ENCODE measurements around the gene SLC28A1.

Gene SLC28A1

DNA sequence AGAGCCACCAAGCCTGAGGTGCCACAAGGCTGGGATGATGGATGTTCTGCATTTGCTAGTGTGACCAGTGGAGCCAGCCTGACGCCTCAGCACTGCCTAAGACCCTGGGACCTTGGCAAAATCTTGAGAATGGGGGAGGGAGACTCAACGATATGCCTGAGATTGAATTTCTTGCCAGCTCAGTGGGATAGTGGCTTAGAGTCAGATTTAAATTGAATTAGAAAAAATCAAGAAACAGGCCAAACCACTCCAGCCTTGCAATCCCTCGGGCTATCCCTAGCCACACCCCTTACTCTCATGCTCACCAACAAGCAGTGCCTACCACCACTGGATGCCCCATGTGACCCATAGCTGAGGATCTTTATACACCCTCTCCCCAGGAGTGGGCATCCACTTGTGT is 78.5 kb downstream of the SLC28A1 start:
- Mint-ChIP-seq H3K27ac (no peak overlapping the region), H3K4me1 (ENCODE audit: low read depth) (peaks cover 3% of the 10 kb centered on the region), H3K9me3 (peaks cover 3% of the 10 kb centered on the region), H3K36me3 (ENCODE audit: low read depth) (no peaks in the 10 kb centered on the region), H3K27me3 (peaks cover 8% of the 10 kb centered on the region), H3K4me3 (no peak overlapping the region)
- no peak for DNase-seq

GRCh38 chr15:84967380-84967779 is 82.9 kb downstream of the SLC28A1 start:
- no peaks in the 10 kb centered on the region for H3K36me3 Mint-ChIP-seq (ENCODE audit: low read depth)
- peak overlapping the region; percentile 31 for H3K27ac Mint-ChIP-seq
- H3K9me3 Mint-ChIP-seq: peaks cover 3% of the 10 kb centered on the region
- H3K27me3 Mint-ChIP-seq: peaks cover 12% of the 10 kb centered on the region
- no peak for DNase-seq
- H3K4me1 Mint-ChIP-seq (ENCODE audit: low read depth): no peaks in the 10 kb centered on the region
- H3K4me3 Mint-ChIP-seq: no peak overlapping the region

DNA sequence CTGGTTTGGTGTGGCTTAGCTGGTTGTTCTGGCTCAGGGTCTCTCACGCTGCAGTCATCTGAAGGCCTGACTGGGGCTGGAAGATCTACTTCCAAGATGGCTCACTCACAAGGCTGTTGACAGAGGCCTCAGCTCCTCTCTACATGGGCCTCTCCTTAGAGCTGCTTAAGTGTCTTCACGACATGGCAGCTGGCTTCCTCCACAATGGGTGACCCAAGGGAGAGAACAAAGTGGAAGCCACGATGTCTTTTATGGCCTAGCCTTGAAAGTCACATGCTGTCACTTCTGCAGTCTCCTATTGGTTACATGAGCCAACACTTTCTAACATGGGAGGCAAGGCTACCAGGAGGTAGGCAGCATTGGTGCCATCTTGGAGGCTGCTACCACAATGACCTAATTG is 83.8 kb downstream of the SLC28A1 start:
- DNase-seq: no peak
- Mint-ChIP-seq H3K36me3 (ENCODE audit: low read depth) (no peaks in the 10 kb centered on the region), H3K4me1 (ENCODE audit: low read depth) (no peaks in the 10 kb centered on the region), H3K4me3 (no peak overlapping the region), H3K27ac (no peak overlapping the region), H3K9me3 (peaks cover 3% of the 10 kb centered on the region), H3K27me3 (peaks cover 12% of the 10 kb centered on the region)

DNA sequence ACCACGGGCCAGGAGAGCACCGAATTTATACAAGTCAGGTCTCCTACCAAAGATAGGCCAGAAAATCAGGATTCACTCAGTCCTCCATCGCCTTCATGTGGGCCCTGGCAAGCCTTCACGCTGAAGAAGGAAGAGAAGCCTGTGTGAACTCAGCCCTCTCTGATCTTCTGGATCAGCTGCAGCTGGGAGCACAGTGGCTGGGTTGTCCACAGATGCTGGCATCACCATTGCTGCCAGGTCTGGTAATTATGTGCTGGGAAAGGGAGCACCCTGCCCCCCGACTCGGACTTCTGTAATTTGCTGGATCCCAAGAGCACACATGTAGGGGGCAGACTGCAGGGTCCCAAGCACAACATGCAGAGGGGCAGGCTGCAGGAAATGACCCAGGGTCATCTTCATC is 84.8 kb downstream of the SLC28A1 start:
- Mint-ChIP-seq H3K4me3 (no peak overlapping the region), H3K4me1 (ENCODE audit: low read depth) (no peaks in the 10 kb centered on the region), H3K27ac (no peak overlapping the region), H3K27me3 (peaks cover 7% of the 10 kb centered on the region), H3K9me3 (peaks cover 3% of the 10 kb centered on the region), H3K36me3 (ENCODE audit: low read depth) (no peaks in the 10 kb centered on the region)
- no peak for DNase-seq

DNA sequence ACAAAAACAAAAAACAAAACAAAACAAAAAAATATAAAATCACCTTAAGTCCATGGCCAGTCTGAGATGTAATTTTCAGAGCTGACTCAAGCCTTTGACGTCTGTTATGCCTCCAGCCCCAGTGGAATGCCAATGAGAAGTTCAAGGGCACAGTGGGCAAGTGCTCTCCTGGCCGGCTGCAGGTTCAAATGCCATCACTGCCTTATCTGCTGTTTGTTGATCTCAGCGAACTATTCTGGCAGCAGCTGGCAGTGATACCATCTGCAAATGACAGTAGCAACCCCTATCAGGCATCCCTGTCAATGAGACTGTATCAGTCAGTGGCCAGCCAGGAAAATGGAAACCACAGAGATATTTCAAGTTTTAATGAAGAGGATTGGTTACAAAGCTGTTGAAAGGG is 86.4 kb downstream of the SLC28A1 start:
- no peak overlapping the region for H3K4me3 Mint-ChIP-seq

DNA sequence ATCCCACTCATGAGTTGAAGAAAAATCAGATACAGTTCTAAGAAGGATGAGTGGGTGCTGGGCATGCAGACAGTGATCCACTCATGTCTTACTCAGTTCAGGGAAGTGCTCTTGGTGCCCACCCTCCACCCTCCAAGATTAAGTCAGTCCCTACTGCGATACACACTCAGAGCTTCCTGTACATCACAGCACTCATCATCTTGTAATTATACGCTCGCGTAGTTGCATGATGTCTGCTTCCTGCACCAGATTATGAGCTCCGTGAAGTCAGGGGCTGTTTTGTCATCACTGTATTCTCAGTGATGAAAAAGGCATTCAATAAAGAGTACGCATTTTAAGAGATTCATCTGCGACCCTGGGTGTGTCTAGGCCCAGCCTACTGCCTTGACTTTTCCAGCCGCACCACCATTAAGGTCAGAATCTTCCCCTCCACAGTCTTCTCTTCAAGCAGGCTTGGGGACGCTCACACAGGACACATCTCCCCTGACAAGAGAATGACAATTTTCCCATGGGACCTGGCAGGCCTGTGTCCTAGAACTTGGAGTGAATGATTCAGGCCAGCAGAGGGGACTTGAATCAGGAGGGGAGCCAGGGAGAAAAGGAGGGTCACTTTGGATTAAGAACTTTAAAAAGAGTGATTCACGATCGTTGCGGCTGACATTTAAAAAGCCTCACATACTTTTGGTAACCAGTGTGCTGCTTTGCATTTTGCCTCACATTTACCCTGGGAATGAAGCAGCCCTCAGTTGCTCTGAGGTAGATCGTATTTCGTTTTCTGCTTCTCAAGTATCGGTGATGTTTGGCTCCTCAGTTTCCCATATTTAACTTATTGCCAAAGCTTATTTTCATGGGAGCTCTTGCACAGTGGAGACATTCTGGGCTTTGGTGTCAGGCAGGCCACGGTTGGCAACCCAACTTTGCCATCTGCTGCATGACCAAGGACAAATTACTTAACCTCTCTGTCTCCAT is 89.3 kb downstream of the SLC28A1 start:
- Mint-ChIP-seq H3K4me1 (ENCODE audit: low read depth) (no peaks in the 10 kb centered on the region), H3K4me3 (no peak overlapping the region), H3K27ac (no peak overlapping the region), H3K9me3 (no peaks in the 10 kb centered on the region), H3K27me3 (peaks cover 6% of the 10 kb centered on the region), H3K36me3 (ENCODE audit: low read depth) (no peaks in the 10 kb centered on the region)
- no peak for DNase-seq

More for the DNA sequence above, 86.4 kb downstream of the SLC28A1 start:
- Mint-ChIP-seq H3K4me1 (ENCODE audit: low read depth) (no peaks in the 10 kb centered on the region), H3K27me3 (peaks cover 6% of the 10 kb centered on the region), H3K9me3 (peaks cover 3% of the 10 kb centered on the region), H3K36me3 (ENCODE audit: low read depth) (no peaks in the 10 kb centered on the region), H3K27ac (no peak overlapping the region)
- DNase-seq: no peak

GRCh38 chr15:84975871-84976351 is 91.4 kb downstream of the SLC28A1 start:
- Mint-ChIP-seq H3K36me3 (ENCODE audit: low read depth) (peaks cover 1% of the 10 kb centered on the region), H3K27ac (no peak overlapping the region), H3K4me3 (no peak overlapping the region), H3K27me3 (no peaks in the 10 kb centered on the region), H3K4me1 (ENCODE audit: low read depth) (peaks cover 9% of the 10 kb centered on the region), H3K9me3 (no peaks in the 10 kb centered on the region)
- no peak for DNase-seq

- peaks cover 1% of the 10 kb centered on the region for H3K36me3 Mint-ChIP-seq (ENCODE audit: low read depth)
- no peak overlapping the region for H3K4me3 Mint-ChIP-seq
- no peak for DNase-seq
- no peaks in the 10 kb centered on the region for H3K9me3 Mint-ChIP-seq
- no peak overlapping the region for H3K27ac Mint-ChIP-seq
- H3K27me3 Mint-ChIP-seq: no peaks in the 10 kb centered on the region
- H3K4me1 Mint-ChIP-seq (ENCODE audit: low read depth): peaks cover 9% of the 10 kb centered on the region
Observed at GRCh38 chr15:84976746-84977345, 92.4 kb downstream of the SLC28A1 start.

DNA sequence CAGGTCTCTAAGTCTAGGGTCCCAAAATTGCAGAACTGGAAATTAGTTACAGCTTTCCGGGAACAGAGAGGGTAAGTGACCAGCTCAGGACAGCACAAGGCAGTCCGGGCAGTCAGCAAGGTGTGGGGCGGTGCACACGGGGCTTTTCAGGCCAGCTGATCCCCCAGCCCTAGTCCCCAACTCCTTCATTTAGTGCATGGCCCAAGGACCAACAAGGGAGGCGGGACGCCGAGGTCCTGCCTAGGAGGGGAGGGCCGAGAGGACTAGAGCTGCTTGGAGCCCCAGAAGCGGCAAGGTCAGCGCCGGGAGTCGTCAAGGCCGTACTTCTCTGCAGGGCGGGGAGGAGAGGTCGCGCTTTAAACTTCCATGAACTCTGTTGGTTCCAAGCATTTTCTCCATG is 95.2 kb downstream of the SLC28A1 start:
- peaks cover 7% of the 10 kb centered on the region for H3K36me3 Mint-ChIP-seq (ENCODE audit: low read depth)

DNA sequence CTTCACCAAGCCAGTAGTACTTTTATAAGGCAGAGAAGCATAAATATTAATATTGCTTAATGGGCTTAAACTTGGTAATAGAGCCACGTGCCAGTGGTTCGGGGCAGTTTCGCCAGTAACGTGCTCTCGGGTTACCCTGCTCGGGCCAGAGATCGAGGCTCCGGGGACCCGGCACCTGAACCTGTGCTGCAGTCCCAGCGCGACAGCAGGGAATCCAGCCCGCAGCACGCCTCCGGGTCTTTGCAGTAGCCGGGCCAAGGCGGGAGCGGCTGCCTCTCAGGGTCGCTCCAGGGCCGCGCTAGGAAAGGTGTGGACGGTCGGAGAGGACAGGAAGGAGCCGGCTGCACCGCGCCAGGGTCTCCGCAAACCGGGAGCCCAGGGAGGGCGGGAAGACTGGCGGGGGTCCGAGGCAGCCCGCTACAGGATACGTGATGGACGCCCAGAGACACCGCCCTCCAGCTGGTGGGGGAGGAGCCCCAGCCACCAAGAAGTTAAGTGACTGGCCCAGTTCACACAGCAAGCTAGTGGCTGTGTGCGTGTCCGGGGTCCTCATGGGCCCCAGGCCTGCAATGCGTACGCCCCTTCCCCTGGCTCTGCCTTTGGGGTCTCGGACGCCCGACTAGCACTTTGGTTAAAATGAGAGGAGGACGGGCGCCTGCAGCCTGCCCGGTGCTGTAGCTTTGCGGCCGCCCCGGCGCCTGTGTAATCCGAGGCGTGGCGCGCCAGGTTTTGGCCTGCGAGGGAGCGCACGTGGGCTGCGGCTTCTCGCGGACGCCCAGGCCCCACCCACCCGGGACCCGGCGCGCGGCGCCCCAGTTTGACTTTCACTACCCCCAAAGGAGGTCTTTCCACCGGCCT is 96.0 kb downstream of the SLC28A1 start:
- Mint-ChIP-seq H3K9me3 (no peaks in the 10 kb centered on the region), H3K27me3 (no peaks in the 10 kb centered on the region), H3K36me3 (ENCODE audit: low read depth) (peaks cover 7% of the 10 kb centered on the region), H3K4me3 (peak overlapping the region; percentile 88), H3K27ac (peak overlapping the region; percentile 98), H3K4me1 (ENCODE audit: low read depth) (peaks cover 39% of the 10 kb centered on the region)
- peak; percentile 93 for DNase-seq

More for the DNA sequence above, 95.2 kb downstream of the SLC28A1 start:
- Mint-ChIP-seq H3K4me3 (peak overlapping the region; percentile 88), H3K9me3 (no peaks in the 10 kb centered on the region), H3K27ac (no peak overlapping the region), H3K27me3 (no peaks in the 10 kb centered on the region), H3K4me1 (ENCODE audit: low read depth) (peaks cover 31% of the 10 kb centered on the region)
- DNase-seq: no peak

DNA sequence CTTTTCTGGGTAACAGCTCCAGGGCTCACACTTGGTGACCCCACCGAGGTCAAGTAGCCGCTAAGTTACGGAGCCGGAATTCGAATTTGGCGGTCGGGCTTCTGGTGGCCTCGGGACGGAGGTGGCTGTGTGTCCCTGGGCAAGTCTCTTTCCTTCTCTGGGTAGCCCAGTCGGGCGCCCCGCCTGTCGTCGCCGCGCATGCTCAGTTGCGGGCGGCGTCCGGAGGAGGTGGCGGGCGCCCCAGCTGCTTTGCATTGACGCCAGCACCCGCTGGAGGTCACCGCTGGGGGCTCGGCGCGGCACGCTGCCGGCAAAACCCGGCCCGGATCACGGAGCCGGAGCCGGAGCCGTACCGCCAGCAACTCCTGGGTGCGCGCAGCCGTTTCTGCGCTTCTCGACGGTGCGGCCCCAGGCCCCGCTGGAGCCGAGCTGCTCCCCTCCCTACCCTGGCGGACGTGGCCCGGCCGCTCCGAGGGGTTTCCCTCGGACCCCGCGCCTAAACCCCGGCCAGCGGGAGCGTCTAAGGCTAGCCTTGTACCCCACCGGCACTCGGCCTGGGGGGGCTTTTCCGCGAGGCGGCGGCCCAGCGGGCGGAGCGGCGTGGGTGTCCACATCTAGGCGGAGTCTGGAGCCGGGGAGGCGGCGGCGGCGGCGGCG is 96.7 kb downstream of the SLC28A1 start:
- peaks cover 43% of the 10 kb centered on the region for H3K4me1 Mint-ChIP-seq (ENCODE audit: low read depth)

GRCh38 chr15:84981711-84982300 is 97.3 kb downstream of the SLC28A1 start, which contains the start of gene PDE8A:
Gene PDE8A (plus strand): TSS chr15:84981856. CDS start chr15:84982163, 307 bp downstream.
- peaks cover 49% of the 10 kb centered on the region for H3K4me1 Mint-ChIP-seq (ENCODE audit: low read depth)
- peaks cover 7% of the 10 kb centered on the region for H3K36me3 Mint-ChIP-seq (ENCODE audit: low read depth)
- DNase-seq: no peak
- peak within 1 kb of the TSS; percentile 93 for H3K4me3 Mint-ChIP-seq
- no peaks in the 10 kb centered on the region for H3K27me3 Mint-ChIP-seq
- peak within 1 kb of the TSS; percentile 98 for H3K27ac Mint-ChIP-seq
- H3K9me3 Mint-ChIP-seq: no peaks in the 10 kb centered on the region

More for the DNA sequence above, 96.7 kb downstream of the SLC28A1 start:
- Mint-ChIP-seq H3K27ac (peak overlapping the region; percentile 98), H3K27me3 (no peaks in the 10 kb centered on the region), H3K36me3 (ENCODE audit: low read depth) (peaks cover 7% of the 10 kb centered on the region), H3K9me3 (no peaks in the 10 kb centered on the region), H3K4me3 (peak overlapping the region; percentile 88)
- peak; percentile 97 for DNase-seq

DNA sequence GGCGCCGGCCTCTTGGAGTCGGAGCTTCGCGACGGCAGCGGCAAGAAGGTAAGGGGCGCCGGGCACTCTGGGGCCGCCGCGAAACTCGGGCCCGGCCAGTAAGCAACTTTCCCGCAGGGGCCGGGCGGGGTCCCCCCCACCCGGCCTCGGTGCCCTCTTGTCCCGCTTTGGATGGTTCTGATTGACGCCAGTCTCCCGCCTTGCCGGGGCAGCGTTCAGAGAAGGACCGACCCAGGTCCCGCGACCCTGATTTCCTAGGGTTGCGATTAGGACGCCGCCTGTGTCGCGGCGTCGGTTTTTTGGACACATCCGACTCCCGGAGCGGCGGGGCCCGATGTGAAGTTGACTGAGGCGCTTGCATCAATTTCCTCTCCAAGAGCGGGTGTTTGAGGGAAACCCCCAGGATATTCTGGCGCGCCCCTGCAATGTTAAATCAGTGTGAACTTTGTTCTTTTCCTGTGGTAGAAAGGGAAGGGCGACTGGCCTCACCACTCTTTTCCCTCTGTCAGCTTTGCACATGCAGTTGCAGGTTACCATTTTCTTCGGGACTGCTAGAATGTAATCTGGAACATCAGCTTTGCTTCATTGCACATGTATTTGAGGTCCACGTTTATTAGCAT is 97.9 kb downstream of the SLC28A1 start:
- peak overlapping the region; percentile 90 for H3K27ac Mint-ChIP-seq
- peak; percentile 71 for DNase-seq
- H3K9me3 Mint-ChIP-seq: no peaks in the 10 kb centered on the region
- peaks cover 53% of the 10 kb centered on the region for H3K4me1 Mint-ChIP-seq (ENCODE audit: low read depth)
- H3K36me3 Mint-ChIP-seq (ENCODE audit: low read depth): peaks cover 7% of the 10 kb centered on the region
- no peaks in the 10 kb centered on the region for H3K27me3 Mint-ChIP-seq
- peak overlapping the region; percentile 93 for H3K4me3 Mint-ChIP-seq
